HUDEP-2 (cell line): ENCODE data around the gene PDGFA.
A peak's percentile ranks its signal among the peaks of the same experiment; 100 is the strongest.

Experiments used
- DNase-seq, 76 experiments: peaks; one replicate each; lab custom pipeline; 2025; ENCODE audit not compliant: unreplicated experiment in 76 of 76; lab: John Stamatoyannopoulos, UW

The PDGFA gene

DNA sequence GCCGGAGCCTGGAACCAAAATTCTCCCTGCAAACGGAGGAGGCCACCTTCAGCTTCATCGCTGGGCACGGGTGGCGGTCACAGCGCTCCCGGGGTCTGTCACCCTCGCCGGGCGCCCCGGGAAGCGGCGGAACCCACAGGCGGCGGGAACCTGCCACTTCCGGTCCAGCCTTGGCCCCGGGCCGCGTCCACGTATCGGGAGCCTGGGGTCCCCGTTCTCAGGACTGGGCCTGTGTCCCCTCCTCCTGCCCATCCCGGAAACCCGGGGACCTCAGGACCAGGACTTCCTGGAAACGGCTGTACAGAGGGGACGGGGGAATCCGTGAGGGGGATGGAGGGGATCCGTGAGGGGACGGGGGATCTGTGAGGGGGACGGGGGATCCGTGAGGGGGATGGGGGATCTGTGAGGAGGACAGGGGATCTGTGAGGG lies 25.4 kb downstream of the PDGFA start:
- no peak for DNase-seq

DNA sequence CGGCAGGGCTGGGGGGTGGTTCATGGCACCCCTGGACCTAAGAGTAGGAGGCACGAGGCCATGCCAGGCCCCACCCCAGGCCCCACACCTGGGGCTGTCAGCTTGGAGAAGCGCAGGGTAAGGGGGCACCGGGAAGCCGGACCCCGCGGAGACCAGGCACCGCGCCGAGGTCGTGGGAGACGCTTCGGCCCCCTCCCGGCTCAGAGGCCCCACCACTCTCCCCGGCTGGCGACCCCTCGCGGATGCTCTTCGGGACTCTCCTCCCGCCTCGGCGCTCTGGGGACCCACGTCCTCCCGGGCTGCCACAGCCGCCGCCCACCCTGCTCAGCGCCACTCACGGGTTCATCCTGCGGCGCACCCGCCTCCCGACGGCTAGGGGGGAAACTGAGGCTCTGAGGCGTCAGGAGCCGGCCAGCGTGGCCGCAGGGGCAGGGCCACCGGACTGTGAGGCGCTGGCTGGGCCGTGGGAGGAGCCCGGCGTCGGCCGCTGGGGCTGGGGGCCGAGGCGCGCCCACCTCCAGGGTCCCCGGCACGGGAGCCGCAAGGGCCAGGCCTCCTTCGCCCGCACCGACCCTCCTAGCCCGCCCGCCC lies 25.9 kb downstream of the PDGFA start:
- DNase-seq, result no peak

DNA sequence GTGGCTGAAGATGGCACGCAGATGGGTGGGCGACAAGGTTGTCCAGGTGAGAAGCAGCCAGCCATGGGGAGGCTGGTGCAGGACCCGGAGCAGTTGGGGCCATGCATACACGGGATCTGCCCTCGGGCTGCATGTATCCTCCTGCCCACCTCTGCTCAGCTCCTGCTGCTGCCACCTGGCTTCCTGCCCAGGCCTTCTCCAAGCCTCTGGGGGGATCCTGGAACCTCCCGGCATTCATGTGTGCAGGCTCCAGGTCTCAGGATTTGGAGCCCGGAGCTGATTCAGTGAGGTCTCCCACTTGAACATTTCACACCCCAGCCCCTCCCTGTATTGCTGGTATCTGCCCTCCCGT lies 27.0 kb downstream of the PDGFA start:
- DNase-seq, result no peak

DNA sequence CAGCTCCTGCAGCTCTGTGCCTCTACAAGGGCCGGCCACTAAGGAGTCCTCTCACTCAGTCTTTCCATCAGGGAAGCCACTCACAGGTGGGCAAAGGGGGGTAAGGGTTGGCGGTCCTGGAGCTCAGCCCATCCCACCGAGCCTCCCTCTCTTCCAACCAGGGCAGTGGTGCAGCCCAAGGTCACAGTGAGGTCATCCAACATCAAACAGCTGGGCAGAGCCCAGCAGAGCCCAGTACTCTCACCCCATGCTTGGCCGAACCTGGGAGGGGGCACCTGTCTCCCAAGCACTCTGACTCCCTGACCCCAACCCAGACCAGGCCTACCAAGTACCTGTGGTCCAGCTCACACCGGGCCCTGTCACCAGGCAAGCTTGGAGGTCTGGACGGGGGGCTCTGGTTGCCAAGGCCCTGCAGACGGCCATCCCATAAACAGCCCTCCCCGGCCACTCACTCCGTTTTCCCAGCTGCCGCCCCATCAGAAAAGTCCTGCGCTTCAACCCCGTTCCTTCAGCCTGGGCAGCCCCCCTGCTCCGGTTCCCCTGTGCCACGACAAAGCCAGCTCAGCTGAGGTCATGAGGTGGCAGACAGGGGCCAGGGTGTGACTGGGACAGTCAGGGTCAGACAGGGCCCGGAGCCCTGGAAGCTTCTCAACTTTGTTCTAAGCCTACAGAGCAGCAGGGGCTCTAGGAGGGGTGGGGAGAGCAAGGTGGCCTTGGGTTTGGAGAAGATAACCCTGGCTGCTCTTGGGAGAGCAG lies 27.5 kb downstream of the PDGFA start:
- DNase-seq, result no peak

DNA sequence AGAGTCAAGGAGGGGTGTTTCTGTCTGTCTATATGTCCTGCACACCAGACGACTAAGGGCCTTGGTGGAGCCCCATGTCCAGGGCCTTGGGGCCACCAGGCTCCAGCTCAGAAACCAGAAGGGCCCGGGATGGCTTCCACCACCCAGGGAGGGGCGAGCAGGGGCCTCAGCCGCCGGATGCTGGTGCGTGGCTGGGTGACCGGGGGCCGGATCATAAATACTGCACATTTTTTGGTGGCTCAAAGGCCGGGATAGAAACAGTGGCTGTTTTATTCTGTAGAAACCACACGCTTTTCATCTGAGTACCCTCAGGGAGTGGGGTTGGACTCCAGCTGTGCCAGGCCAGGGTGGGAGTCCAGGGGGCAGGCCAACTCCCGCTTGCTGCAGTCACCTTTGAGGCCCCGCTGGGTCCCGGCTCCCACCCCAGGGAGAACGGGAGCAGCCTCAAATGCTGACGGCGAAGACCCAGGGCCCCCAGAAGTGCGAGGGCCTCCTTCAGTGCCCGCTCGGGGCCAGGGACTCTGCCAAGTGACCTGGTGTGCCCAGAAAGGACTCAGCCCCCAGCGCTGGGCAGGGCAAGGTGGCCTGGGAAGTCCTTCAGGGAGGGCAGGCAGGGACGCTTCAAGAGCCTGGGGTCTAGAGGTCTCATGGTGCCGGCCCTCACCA lies 28.2 kb downstream of the PDGFA start:
- no peak for DNase-seq

DNA sequence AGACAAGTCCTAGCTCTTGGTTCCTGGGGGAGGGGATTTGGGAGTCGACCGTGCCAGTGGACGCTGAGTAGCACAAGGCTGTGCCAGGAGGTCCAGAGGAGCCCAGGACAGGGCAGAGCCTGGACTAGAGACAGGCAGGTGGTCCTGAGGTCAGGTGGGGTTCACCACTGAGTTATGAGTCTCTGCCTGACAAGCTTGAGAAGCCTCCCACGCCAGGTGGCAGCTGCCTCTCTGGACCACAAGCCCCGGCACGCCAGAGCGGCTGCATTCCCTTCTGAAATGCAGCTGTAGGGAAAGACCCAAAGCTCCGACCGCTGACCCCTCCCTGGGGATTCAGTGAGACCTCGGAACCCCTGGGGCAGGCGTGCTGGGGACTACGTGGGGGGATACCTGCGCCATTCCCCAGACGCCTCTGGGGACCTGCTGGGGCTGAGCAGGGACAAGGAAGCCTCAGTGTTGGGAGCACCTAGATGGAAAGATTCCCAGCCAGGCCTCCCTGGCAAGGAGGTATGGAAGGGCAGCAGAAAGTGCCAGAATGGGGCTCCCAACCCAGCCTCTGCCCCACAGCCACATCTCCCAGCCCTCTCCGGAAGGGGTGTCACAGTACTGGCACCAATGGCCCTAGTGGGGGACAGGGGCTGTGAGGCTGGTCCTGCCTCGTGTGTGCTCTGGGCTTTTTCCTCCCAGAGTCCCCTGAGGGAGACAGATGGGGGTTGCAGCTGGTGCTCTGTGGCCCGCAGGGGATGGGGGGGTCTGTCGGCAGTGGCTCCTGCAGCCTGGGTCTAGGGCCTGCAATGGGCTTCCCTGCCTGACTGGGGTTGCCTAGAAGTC lies 29.0 kb downstream of the PDGFA start:
- no peak for DNase-seq

DNA sequence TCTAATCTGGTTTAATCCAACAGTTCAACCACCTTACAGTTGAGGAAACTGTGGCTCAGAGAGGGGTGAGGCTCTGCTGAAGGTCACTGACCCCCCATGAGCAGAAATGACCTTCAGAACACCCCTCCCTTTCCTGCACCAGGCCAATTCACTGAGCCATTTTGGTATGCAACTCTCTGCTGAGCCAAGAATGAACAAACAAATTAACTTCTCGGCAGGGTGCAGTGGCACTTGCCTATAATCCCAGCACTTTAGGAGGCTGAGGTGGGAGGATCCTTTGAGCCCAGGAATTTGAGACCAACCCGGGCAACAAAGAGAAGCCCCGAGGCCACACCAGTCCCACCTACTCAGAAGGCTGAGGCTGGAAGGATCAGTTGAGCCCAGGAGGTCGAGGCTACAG lies 29.8 kb downstream of the PDGFA start:
- DNase-seq, result no peak

DNA sequence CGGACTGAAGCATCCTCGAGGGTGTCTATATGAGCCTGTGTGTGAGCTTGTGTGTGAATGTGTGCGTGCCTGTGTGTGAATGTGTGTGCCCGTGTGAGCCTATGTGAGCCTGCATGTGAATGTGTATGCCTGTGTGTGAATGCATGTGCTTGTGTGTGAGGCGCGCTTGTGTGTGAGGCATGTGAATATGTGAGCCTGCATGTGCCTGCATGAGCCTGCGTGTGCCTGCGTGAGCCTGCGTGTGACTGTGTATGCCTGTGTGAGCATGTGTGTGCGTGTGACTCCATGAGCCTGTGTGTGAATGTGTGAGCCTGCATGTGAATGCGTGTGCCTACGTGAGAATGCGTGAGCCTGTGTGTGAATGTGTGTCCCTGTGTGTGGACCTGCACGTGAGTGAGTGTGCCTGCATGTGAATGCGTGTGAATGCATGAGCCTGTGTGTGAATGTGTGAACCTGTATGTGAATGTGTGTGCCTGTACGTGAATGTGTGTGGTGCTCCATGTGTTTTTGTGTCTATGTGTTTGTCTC lies 33.4 kb downstream of the PDGFA start:
- DNase-seq, result no peak

DNA sequence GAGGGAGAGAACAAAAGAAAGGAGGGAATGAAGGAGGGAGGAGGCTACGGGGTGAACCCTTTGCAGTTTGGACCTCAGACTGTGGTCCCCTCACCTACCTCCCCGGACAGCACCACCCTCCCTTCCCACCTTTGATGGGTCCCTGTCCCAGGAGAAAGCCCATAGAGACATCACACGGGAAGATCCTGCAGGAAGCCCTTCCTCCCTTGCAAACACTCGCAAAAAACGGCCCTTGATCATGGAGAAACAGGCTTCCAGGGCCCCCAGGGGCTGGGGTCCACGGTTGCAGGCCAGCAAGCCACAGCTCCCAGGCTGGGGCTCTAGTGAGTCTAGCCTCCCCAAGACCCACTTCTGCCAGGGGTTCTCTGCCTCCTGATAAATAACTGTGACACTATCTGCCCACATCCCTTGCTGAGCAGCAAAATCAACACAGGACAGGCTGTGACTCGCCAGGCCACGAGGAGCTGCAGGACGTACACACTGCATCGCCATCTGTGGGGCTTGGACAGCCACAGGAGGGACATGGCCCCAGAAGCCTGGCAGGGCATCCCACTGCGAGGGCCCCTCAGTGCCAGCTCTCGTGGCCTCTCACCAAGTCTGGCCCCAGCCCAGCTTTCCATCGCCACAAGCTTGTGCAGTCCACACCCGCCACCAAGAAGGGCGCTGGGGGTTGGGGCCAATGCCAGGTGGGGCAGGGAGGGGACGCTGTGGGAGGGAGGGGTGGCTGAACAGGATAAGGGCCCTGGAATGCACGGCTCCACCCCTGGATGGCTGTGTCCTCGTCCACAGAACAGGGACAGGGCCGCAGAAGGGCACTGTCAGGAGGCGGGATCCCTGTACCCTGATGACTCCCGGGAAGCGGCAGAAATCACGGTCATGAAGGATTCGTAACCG lies 34.2 kb downstream of the PDGFA start:
- DNase-seq, result peak in 1 of 76 experiments; percentile 3

DNA sequence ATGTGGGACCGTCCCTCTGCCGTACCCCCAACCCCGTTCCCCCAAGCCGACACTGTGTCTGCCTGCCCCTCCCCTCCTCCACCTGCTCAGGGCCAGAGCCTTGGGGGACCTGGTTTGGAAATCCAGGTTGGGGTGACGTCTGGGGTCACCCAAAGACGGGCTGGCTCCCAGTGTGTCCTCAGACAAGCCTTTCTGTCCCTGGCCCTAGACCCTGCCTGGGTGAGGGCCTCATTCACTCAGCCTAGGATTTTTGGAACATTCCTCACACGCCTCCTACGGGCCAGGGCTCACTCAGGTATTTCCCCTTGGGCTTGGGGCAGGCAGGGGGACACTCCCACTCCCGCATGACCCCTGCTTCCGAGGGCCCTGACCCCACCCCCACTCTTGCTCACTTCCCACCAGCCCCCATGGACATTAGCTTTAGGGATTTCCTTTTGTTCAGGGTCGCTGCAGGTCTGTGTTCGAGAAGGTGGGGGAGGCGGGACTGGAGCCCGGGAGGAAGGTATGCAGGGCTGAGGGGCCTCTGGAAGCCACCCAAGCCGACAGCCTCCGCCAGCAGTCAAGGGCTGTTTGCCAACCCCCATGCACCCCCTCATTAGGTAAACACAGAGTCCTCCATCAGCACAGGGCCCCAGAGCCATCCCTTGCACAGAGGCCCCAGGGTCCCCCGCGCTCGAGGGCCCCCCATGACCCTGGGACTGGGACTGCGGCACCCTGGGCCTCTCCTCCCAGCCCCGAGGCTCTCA lies 35.1 kb downstream of the PDGFA start:
- no peak for DNase-seq

DNA sequence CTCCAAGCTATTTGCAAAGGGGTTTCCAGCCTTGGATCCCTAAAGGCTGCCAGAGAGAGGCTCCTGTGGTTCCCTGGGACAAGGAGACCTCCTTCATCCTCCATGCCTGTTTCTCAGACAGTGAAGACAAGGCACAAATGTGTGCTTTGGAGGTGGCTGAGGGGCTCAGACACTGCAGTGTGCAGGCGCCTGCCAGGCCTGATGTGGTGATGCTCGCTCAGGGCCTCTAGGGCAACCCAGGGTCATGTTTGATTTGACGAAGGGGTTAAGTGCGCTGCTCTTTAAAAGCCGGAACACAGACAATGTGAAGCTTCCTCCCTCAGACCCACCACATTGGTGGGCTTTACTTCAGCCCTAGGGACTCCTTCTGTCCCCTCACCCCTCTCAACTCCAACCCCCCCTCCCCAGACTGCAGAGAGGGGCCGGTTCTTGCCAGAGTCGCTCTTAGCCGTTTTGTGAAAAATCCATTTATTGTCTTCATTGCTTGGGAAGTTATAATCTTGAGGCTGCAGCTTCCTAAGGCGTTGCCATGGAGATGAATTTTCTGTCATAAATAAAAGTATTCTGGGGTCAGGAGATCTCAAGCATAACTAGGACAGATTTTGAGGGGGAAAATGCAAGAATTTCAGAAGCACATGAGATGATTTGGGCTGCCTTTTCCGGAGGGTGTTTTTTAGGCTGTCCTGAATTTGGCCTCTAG lies 35.8 kb downstream of the PDGFA start:
- no peak for DNase-seq

DNA sequence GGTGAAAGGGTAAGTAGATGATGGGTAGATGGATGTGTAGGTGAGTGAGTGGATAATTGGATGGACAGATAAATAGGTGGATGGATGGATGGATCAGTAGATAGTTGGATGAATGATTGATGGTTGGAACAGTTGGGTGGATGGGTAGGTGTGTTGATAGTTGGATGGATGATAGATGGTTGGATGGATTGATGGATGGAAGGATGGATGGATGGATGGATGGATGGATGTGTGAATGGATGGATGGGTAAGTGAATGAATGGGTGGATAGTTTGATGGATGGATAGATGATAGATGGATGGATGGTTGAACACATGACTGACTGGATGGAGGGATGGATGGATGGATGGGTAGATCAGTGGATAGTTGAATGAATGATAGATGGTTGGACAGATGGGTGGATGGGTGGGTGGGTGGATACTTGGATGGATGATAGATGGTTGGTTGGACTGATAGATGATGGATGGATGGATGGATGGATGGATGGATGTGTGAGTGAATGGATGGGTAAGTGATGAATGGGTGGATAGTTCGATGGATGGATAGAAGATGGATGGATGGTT lies 37.0 kb downstream of the PDGFA start:
- DNase-seq, result no peak

DNA sequence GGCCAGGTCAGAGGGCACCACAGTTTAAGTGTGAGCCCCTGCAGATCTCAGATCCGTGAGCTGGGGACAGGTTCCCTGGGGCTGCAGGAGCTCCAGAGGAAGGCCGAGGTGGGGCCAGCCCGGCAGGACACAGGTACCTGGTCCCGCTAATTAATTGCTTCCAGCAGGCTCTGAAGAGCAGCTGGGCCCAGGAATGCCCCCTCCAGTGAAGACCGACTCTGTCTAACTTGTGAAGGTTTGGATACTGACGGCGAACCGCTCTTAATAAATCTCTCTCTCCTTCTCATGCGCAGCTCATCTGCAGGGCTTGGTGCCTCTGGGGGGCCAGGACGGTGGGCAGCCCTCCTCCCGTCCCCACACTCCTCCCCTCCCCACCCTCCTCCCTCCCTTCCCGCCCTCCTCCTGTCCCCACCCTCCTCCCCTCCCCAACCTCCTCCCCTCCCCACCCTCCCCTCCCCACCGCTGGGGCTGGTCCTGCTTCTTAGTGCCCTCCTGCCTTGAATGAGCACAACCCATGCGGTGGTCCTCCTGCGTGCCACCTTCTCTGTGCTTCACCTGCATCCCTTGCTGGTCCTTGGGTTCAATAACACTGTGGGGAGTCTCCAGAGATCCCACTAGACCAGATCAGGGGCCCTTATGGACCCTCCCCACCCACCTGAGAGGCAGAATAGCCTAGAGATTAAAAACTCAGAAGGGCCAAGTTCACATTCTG lies 38.3 kb downstream of the PDGFA start:
- no peak for DNase-seq

DNA sequence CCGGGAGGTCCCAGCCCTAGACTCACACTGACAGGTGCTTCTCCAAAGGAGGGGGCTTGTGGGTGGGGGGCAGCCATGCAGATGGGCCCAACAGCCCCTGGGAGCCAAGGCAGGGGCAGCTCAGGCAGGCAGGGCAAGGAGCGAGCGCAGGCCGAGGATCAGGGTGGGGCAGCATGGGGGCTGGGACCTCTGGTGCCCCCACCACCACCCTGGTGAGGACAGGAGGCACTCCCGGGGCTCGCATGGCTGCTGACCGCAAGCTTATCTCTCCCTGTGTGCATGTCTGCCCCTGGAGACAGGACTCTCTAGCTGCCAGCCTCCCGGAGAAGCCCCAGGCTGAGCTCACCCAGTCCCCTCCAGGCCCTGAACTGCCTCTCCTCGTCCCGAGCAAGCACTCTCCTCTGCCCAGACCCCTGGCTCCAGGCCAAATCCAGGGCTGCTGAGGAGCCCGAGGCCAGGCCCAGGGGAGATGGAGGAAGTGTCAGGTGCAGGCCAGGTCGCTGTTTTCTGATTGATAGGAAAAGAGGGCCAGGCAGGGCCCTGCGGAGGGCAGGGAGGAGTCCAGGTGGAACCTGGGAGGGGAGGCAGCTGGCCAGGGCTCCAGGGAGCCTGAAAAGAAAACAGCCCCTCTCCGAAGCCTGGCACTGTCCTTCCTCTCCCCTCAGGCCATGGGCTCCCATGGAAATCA lies 39.0 kb downstream of the PDGFA start:
- DNase-seq, result peak in 32 of 76 experiments; percentile 5 to 69 (median 34)

DNA sequence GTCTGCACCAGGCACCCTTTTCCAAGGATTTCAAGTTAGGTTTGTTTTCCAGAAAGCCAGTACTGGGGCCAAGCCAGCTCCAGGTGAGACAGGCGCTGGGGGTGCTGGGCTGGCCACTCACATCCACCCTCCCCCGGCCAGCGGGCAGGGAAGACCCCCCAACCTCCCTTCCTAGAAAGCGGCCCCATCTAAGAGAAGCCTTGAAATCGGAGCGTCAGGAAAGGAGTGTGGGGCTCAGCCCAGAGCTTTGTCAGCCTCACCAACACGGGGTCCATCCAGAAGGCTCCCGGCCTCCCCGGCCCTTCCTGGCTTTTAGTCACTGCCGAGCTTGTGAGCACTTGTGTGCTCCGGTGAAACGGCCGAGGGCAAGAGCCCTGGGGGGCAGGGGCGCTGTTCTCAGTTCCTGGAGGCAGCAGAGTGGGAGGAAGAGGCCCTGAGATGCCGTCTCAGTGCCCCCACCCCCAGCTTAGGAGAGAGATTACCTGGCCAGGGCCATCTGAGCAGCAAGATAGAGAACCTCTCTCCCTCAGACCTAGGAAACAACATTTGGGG lies 39.6 kb downstream of the PDGFA start:
- no peak for DNase-seq

DNA sequence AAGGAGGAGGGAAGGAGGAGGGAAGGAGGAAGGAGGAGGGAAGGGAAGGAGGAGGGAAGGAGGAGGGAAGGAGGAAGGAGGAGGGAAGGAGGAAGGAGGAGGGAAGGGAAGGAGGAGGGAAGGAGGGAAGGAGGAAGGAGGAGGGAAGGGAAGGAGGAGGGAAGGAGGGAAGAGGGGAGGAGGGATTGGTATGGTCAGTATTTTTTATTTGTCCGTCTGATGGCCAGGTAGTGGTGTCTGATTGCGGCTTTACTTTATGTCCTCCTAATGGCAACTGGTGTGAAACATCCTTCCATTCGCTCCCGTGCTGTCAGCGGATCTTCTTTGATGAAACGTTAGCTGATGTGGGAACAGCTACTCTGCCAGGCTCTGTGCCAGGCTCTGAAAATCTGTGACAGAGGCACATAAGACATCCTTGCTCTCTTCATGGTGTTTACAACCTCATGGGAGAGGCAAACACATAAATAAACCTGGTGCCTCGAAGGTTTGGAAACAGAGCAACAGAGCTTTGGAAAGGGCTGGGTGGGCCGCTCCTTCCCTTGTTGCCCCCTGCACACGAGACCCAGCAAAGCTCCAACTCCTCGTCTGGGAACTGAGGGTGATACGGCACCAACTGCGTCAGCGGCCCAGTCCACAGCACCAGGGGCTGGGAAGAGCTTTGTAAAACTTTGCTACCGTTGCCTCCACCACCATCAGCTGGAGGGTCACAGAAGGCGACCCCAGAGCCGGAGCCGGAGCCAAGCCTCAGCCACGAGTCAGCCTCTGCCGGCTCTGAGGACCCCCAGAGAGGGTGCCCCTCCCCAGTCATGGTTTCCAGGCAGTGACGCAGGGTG lies 40.3 kb downstream of the PDGFA start:
- no peak for DNase-seq
